Gastrocnemius medialis (tissue), 4 donors: Measurements from ENCODE around the gene STPG1. TPM values are rescaled to one million over a fixed set of nuclear protein-coding genes. Genes with fewer than 3 reads are reported as not detected.

Experiments used
- ATAC-seq, 2 donors: fragments of 150-250 bp; one replicate each; pipeline ENCODE4 v1.9.1; 2016
- DNase-seq, 2 donors: peaks; one replicate each; pipeline ENCODE4 v3.0.0-alpha.2; 2019
- H3K27ac ChIP-seq, 4 donors: fragments of 200-600 bp; sonication (generic); 1 replicate in 1 of 4; 2 replicates in 3 of 4; pipeline ENCODE4 v1.5.1; 2016 to 2018; ENCODE audit warnings: mild to moderate bottlenecking in 2 of 4, moderate library complexity in 1 of 4
- H3K27me3 ChIP-seq, 3 donors: fragments of 200-600 bp; sonication (generic) in 2 of 3; 1 replicate in 1 of 3; 2 replicates in 2 of 3; pipeline versions ENCODE4 v1.5.1 to v1.6.0; 2016 to 2019; ENCODE audit warnings: mild to moderate bottlenecking in 1 of 3, moderate library complexity in 1 of 3
- H3K36me3 ChIP-seq, 2 donors: fragments of 200-600 bp; sonication (generic) in 1 of 2; one replicate each; pipeline ENCODE4 v1.5.1; 2017 to 2018
- H3K4me1 ChIP-seq, 2 donors: fragments of 200-600 bp; sonication (generic) in 1 of 2; one replicate each; pipeline ENCODE4 v1.5.1; 2016 to 2017; ENCODE audit warnings: mild to moderate bottlenecking in 2 of 2
- H3K4me3 ChIP-seq, 4 donors: fragments of 200-600 bp; sonication (generic) in 3 of 4; 1 replicate in 1 of 4; 2 replicates in 3 of 4; pipeline ENCODE4 v1.5.1; 2016 to 2019; ENCODE audit warnings: mild to moderate bottlenecking in 2 of 4
- H3K9me3 ChIP-seq, 3 donors: fragments of 200-600 bp; sonication (generic) in 2 of 3; 1 replicate in 1 of 3; 2 replicates in 2 of 3; pipeline ENCODE4 v1.5.1; 2016 to 2019
- POLR2A ChIP-seq, 2 donors: fragments of 450-650 bp; IDR thresholded peaks; one replicate each; pipeline ENCODE4 v1.6.1; 2017; ENCODE audit warnings: antibody characterized with exemption in 2 of 2, mild to moderate bottlenecking in 2 of 2, moderate library complexity in 2 of 2
- in situ Hi-C, 4 donors: fragments of 200-750 bp; cut with MboI; loops; one replicate each; pipeline versions ENCODE4 v1.15.0 to v1.8.0; 2017; ENCODE audit warnings: low sequenced_read_pairs in 4 of 4
- intact Hi-C: fragments of 100-400 bp; cut with DNase I; formaldehyde crosslinking; loops from one replicate; pipeline ENCODE4 v1.15.1; 2023; ENCODE audit warnings: low total_unique reads
- total RNA-seq, 4 donors: library from RNA; depleted of rRNA; stranded (reverse); fragments of >200 nt; gene quantifications; one replicate each; pipeline versions ENCODE4 v1.1.0 to v1.2.3, GENCODE V29; 2016
- TF ChIP-seq, protein P1 (sequence below), 5 experiments: fragments of 450-650 bp in 3 of 5; fragments of 200-600 bp in 2 of 5; sonication (generic) in 2 of 5; IDR thresholded peaks in 4 of 5; conservative IDR thresholded peaks in 1 of 5; 1 replicate in 4 of 5; 2 replicates in 1 of 5; pipeline ENCODE4 v1.5.1; 2016 to 2019; ENCODE audit warnings: antibody characterized with exemption in 5 of 5, mild to moderate bottlenecking in 3 of 5, moderate library complexity in 3 of 5

The STPG1 gene
- total RNA-seq, 4 donors from 2014 or later: 0.39 to 2.1 (median 0.52) TPM

DNA sequence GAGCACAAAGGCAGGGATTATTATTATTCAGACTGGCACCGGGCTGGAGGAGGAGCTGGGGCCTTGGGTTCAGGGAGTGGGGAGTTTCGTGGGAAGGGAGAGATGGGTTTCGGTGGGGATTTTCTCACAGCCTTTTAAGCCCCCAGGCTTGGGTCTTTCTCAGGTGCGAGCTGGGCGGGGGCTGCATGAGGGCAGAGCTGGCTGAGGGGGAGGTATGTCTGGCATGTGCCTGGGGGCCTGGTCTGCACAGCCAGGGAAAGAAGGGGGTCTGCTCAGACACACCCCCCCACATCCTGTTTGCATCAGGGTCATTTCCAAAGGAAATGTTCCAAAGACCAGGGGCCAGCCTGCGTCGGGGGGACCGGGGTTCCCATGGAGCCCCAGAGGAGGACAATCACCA is 72.8 kb downstream of the STPG1 start:
- no peaks in the 10 kb centered on the region for H3K9me3 ChIP-seq
- no peak overlapping the region for H3K27ac ChIP-seq
- H3K36me3 ChIP-seq: no peaks in the 10 kb centered on the region
- no peak overlapping the region for H3K4me3 ChIP-seq
- DNase-seq (no peak), ATAC-seq (no peak)
- in situ Hi-C loops: no loop called here
- intact Hi-C loops: no loop called here
- H3K27me3 ChIP-seq: no peaks in the 10 kb centered on the region
- H3K4me1 ChIP-seq: no peaks in the 10 kb centered on the region
- no peak for TF ChIP-seq POLR2A (IDR thresholded peaks at IDR 0.05)
- TF ChIP-seq, protein P1, sequence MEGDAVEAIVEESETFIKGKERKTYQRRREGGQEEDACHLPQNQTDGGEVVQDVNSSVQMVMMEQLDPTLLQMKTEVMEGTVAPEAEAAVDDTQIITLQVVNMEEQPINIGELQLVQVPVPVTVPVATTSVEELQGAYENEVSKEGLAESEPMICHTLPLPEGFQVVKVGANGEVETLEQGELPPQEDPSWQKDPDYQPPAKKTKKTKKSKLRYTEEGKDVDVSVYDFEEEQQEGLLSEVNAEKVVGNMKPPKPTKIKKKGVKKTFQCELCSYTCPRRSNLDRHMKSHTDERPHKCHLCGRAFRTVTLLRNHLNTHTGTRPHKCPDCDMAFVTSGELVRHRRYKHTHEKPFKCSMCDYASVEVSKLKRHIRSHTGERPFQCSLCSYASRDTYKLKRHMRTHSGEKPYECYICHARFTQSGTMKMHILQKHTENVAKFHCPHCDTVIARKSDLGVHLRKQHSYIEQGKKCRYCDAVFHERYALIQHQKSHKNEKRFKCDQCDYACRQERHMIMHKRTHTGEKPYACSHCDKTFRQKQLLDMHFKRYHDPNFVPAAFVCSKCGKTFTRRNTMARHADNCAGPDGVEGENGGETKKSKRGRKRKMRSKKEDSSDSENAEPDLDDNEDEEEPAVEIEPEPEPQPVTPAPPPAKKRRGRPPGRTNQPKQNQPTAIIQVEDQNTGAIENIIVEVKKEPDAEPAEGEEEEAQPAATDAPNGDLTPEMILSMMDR (IDR thresholded peaks at IDR 0.05 in 4 of 5, conservative IDR thresholded peaks at IDR 0.05 in 1 of 5): no peak

DNA sequence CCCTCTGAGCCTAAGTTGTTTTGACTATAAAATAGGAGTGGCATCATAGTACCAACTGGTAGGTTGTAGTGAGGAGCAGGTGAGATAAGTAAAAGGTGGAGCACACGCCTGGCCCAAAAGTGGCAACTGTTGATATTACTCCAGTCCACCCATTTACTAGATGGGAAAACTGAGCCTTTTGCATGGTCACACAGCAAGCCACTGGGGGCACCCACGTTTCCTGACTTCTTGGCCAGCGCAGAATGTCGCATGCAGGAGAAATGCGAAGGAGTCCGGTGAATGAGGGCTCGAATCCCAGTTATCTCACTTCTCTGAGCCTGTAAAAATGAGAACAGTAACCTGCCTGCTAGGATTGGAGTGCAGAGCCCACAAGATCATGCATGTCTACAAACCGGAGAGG is 73.6 kb downstream of the STPG1 start:
- Histone ChIP-seq H3K27ac (no peak overlapping the region), H3K36me3 (no peaks in the 10 kb centered on the region), H3K4me1 (no peaks in the 10 kb centered on the region), H3K27me3 (no peaks in the 10 kb centered on the region), H3K9me3 (no peaks in the 10 kb centered on the region), H3K4me3 (no peak overlapping the region)
- ATAC-seq: no peak
- in situ Hi-C loops (no loop called here), intact Hi-C loops (no loop called here)
- TF ChIP-seq POLR2A (IDR thresholded peaks at IDR 0.05): no peak
- TF ChIP-seq, protein P1 (IDR thresholded peaks at IDR 0.05 in 4 of 5, conservative IDR thresholded peaks at IDR 0.05 in 1 of 5): no peak
- DNase-seq: no peak

DNA sequence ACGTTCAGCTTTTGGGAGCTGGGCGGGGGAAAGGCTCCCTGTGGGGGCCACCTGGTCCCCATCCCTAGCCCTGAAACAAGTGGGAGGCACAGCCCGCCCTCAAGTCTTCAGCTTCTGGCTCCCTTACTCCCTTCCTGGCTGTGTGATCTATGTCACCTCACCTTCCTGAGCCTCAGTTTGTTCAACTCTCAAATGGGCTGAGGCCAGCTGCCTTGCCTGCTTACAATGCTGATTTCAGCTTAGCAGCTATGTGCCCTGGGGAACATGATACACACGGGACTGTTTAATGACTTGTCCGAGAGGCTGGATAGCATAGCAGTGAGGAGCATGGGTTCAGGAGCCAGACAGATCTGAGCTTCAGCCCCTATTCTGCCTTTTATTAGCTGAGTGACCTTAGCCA is 75.1 kb downstream of the STPG1 start:
- H3K4me3 ChIP-seq: no peak overlapping the region
- in situ Hi-C loops (no loop called here), intact Hi-C loops (no loop called here)
- H3K36me3 ChIP-seq: no peaks in the 10 kb centered on the region
- TF ChIP-seq, protein P1 (IDR thresholded peaks at IDR 0.05 in 4 of 5, conservative IDR thresholded peaks at IDR 0.05 in 1 of 5): no peak
- TF ChIP-seq POLR2A (IDR thresholded peaks at IDR 0.05): no peak
- H3K27me3 ChIP-seq: no peaks in the 10 kb centered on the region
- H3K27ac ChIP-seq: no peak overlapping the region
- DNase-seq (no peak), ATAC-seq (no peak)
- no peaks in the 10 kb centered on the region for H3K4me1 ChIP-seq
- H3K9me3 ChIP-seq: no peaks in the 10 kb centered on the region

DNA sequence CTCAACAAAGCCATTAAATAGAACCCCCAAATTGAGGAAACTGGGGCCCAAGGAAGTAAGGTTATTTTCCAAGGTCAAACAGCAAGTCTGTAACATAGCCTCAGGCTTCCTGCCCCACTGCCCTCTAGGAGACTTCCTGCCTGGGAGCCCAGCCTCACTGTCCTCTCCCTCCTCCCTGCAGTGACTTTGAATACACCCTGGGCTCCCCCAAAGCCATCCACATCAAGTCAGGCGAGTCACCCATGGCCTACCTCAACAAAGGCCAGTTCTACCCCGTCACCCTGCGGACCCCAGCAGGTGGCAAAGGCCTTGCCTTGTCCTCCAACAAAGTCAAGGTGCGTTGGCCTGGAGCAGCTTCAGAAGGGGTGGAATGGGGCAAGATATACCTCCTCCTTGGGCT is 76.1 kb downstream of the STPG1 start:
- in situ Hi-C loops (no loop called here), intact Hi-C loops (no loop called here)
- no peak for DNase-seq
- no peak overlapping the region for H3K4me3 ChIP-seq
- no peak for ATAC-seq
- H3K27ac ChIP-seq: no peak overlapping the region
- H3K9me3 ChIP-seq: no peaks in the 10 kb centered on the region
- no peak for TF ChIP-seq POLR2A (IDR thresholded peaks at IDR 0.05)
- TF ChIP-seq, protein P1 (IDR thresholded peaks at IDR 0.05 in 4 of 5, conservative IDR thresholded peaks at IDR 0.05 in 1 of 5): no peak
- no peaks in the 10 kb centered on the region for H3K36me3 ChIP-seq
- H3K27me3 ChIP-seq: no peaks in the 10 kb centered on the region
- H3K4me1 ChIP-seq: no peaks in the 10 kb centered on the region

DNA sequence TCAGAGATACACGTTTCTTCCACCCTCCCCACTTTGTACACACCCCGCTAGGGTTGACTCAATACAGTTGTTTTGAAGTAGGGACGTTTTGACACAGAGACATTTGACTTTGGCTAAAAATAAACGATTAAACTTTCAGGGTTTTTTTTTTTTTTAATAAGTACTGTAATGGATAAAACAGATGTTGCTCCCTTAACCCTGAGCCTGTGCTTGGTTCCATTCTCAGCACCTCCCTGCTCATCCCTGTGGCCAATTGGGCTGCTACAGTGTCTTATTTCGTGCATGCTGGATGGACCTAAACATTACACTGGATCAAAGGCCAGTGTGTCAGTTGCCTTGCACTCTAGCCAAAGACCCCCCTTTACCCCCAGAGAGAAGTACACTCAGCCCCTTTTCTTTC is 77.5 kb downstream of the STPG1 start:
- Histone ChIP-seq H3K9me3 (no peaks in the 10 kb centered on the region), H3K4me1 (no peaks in the 10 kb centered on the region), H3K27ac (no peak overlapping the region), H3K27me3 (no peaks in the 10 kb centered on the region), H3K36me3 (no peaks in the 10 kb centered on the region), H3K4me3 (no peak overlapping the region)
- no peak for DNase-seq
- peak; percentile 30 to 48 for ATAC-seq
- TF ChIP-seq POLR2A (IDR thresholded peaks at IDR 0.05): no peak
- TF ChIP-seq, protein P1 (IDR thresholded peaks at IDR 0.05 in 4 of 5, conservative IDR thresholded peaks at IDR 0.05 in 1 of 5): no peak
- in situ Hi-C loops (no loop called here), intact Hi-C loops (no loop called here)
